ENCODE data around the gene ACAP2.

Gene ACAP2

DNA sequence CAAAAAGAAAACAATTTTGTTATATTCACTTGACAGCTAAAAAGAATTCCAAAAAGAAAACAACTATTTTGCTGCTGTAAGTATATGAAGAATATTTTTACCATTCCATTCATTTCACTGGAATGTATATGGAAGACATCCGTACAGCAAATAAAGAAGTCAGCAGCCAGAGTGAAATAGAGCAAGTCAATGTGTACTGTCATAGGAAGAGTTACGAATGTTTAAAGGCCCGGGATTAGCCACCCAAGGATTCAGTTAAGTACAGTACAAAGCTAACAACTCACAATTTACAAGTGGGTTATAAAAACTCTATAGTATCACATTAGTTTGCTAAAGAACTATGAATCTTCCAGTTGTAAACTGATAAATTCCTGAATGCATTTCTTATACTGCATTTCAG, 157.4 kb downstream of the ACAP2 start:
- no peak for DNase-seq (ENCODE audit: low read depth)

DNA sequence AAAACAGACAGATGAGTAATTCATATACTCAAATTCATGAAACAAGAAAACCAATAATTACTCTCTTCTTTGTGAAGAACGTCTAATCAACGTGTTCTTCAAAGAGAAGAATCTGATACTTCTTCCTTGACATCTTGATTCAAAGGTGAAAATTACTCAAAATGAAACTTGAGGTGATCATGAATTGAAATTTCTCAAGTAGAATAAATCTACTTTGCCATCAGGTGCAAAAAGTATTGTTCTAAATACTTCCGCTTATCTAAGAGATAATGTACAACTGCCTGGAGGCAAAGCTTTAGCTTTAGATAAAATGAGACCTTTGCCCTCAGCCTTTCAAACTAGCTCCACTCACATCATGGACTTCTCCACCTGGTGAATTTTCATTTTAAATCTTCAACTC, 158.0 kb downstream of the ACAP2 start:
- DNase-seq (ENCODE audit: low read depth) = no peak

DNA sequence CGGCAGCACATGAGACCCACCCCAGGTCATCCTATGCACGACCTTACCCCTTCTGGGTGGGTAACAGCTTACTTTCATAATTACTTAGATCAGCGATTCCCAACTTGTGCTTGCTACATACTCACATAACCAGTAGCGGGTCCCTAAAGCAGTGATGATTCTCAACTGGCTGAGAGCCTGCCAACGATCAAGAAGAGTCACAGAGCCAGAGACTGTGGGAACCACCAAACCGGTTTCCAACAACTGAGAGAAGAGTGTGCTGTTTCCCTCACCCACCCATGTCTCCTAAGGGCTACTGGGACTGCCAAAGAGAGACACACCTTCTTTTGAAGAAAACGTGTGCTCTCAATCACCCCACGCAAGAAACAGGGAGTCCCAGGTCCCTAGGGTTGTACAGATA, 159.9 kb downstream of the ACAP2 start:
- DNase-seq (ENCODE audit: low read depth) = no peak

DNA sequence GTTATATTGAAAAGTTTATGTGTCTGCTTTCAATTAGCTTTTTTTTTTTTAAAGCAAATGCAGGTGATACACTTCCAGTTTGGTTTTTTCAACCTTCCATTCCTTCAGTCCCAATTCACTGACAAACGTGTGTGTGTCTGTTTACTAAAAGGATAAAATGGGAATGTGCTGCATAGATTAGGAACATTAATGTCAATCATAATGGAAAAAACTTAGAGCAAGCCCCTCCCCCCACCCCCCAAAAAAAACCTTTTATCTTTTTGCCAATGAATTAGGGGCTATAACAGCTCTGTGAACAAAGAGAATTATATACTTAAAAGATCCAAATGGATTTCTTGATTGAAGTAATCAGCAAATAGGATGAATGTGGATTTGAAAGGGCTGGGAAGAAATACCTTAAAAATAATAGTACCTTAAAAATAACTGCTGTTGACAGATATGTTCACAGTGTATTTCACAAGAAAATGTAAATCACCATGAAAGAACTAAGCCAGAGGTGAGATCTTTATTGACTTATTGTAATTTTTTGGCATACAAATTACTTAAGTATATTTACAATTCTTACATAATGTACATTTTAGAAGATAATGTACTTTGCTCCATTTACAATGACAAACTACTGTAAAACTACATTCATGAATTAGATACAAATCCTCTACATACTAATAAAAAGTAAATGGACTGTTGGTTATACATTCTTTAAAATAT, 168.4 kb downstream of the ACAP2 start:
- DNase-seq (ENCODE audit: low read depth) = no peak

DNA sequence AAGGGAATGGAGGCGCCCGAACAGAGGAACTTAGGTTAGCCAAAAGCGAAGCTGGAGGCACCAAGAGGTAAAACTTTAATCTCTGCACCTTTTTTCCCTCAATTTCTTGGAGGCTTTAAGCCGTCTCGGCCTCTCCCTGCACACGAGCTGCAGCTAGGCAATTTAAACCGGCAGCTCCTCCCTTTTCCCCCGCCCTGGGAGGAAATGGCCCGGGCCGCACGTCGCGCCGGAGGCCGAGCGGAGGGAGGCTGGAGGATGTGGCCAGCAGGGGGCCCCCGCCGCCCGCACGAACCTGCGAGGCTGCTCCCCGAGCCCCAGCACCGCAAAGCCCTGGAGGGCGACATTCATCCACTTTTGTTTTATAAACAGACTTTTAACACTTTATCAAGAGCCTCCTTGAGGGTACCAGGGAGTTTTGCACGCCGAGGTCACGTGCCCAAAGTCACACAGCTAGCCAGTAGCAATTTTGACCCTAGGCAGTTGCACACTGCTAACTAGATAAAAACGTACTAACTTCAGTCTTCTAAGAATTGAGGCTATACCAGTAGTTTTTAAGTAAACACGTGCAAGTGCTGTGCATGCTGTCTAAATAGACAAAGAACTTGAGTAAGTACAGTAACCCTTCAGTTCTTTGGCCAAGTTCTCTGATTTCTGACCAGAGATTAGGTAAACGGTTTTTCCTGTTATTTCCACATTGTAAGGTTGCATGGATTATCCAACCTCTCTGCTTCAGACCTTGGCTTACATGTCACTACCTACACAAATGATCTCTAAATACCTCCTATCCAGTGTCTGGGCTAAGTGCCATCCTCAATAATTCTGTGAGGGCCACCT, 171.2 kb downstream of the ACAP2 start:
- DNase-seq (ENCODE audit: low read depth) = peak; percentile 67

DNA sequence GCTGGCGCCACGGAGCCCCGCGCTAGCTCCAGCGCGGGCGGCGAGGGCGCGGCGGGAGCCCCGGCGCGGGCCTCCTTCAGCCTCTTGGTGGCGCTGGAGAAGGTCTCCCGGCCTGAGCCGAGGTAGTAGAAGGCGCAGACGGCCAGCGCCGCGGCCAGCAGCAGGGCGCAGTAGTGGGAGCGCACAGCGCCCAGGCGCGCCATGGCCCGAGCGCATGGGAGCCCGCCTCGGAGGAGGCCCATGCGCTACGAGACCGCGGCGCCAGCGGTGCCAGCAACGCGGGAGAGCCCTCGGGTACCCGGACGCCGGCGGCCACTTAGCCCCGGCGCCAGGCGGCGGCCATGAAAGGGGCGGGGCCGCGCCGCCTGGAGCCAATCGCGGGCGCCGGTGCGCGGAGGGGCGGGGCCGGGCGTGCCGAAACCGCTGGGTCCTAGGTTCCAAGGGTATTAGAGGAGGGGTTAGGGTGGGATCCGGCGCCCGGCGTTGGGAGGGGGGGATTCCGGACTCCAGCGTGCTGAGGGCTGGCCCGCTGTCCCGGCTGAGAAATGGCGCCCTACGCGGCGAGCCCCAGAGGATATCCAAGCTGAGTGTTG, 171.9 kb downstream of the ACAP2 start, which contains the start of gene XXYLT1:
XXYLT1 (minus strand) TSS at position 343 of the 593 bp plus-strand sequence; CDS start at position 242, 101 bp downstream.
- peak; percentile 69 for DNase-seq (ENCODE audit: low read depth)

DNA sequence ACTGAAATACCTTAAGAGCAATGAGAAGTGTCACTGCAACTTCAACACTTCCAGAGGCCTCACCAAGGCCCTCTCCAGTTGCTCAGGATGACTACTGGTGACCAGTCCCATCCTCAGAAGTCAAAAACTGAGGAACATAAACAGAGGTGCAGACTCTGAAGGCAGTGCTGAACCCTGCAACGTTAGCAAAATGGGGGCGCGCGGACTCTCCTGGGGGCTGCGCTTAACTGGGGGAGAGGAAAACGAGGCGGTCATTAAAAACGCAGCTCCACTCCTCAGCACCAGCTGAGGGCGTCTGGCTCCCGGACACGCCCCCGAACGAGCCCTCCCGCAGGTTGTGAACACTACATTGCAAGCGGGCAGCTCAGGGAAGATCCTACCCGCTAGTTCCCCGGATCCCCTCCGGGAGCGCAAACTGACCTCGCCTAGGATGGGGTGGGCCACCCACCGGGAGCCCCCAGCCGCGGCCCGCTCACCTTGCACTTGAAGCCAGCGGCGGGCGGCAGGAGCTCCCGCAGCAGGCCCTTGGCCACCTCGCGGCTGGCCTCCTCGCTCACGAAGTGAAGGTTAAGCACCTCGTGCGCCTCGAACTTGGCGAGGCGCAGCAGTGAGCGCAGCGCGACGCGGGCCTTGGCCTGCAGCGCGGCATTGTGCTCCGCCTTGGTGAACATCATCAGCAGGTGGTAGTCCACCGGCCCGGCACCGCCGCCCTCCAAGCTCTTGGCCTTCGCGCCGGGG, 172.6 kb downstream of the ACAP2 start:
- no peak for DNase-seq (ENCODE audit: low read depth)

DNA sequence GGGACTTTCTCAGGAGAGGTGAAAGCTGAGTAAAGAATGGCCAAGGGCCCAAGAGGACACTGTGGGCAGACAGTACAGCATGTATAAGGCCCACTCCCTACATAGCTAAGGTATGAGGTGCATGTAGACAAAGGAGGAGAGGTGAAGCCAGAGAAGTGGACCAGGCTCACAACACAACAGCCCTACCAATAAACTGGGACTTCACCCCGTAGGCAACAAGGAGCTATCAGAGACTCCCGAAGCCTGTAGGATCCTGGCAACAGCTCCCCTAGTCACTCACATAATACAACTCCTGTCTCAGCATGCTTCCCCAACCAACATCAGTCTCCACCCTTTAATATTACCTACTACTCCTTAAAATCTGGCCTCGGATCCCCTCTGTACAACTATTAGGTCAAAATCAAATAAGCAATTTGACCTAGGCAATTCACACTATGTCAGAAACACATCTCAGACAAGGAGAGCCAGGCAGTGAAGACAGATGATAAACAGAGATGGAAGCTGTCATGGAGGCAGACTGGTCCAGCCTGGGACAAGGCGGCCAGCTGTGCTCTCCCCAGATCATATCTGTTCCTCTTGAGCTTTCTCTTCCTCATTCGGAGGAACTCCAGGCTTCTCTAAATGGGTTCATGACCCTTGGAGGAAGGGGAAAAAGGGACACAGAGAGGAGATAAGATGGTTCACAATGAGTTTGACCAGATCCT, 173.3 kb downstream of the ACAP2 start:
- DNase-seq (ENCODE audit: low read depth) = no peak

DNA sequence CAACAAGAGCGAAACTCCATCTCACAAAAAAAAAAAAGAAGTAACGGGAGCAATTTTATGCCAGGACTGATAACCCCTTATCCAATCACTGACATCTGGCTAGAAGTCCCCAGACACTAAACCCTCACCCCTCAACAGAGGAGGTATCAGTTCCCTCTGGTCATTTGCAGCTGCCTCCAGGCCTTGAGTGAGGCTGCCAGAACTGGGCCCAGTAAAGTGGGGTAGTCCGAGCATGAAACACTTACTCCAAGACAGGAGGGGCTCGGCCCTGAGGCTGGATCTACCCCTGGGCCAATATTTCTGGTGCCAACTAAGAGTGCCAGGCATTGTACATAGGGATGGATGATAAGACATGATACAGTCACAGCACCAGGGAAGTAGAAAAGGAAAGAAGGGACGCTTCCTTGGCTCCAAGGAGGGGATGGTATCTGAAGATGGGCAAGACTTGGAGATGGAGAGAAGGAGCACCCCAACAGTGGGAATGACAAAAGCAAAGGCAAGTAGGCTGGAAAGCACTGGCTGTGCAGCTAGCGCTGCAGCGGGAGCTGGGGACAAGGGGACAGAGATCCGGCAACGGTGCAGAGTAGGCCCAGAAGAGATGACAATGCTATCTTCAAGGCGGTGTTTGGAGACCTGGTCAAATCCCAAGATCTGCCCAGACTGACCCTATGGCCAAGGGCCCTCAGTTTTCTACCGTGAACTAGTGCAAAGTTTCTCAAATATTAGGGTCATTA, 174.1 kb downstream of the ACAP2 start:
- no peak for DNase-seq (ENCODE audit: low read depth)

DNA sequence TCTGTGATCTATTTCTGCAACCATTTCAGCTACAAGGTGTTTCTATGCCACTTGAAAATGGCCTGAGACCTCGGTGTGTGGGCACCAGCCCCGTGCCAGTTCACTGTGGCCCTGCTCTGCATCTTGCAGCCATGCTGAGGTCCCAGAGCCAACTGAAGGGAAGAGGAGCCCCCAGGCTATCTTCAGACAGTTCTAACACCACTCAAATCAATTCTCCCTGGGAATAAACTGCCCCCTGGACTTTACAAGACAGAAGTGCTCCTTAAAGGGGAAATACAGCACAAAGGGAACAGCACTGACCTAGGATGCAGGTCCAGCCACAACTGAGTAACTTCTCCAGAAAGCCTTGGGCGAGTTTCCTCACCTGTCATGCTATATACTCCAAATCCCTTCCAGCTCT, 175.7 kb downstream of the ACAP2 start:
- no peak for DNase-seq (ENCODE audit: low read depth)

DNA sequence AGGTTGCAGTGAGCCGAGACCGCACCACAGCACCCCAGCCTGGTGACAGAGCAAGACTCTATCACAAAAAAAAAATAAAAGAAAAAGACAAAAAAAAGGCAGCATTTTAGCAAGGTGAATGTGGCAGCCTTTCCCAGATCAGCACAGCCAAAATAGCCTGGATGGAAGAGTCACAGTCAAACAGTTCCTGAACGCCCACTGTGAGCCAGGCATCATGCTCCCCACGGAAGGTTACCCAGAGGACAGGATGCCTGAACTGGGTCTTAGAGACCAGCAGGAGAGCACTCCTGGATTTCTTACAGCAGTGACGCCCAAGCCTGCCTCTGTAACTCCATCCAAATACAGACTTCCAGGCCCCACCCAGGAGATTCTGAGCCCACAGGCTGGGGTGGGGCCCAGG, 176.4 kb downstream of the ACAP2 start:
- no peak for DNase-seq (ENCODE audit: low read depth)

DNA sequence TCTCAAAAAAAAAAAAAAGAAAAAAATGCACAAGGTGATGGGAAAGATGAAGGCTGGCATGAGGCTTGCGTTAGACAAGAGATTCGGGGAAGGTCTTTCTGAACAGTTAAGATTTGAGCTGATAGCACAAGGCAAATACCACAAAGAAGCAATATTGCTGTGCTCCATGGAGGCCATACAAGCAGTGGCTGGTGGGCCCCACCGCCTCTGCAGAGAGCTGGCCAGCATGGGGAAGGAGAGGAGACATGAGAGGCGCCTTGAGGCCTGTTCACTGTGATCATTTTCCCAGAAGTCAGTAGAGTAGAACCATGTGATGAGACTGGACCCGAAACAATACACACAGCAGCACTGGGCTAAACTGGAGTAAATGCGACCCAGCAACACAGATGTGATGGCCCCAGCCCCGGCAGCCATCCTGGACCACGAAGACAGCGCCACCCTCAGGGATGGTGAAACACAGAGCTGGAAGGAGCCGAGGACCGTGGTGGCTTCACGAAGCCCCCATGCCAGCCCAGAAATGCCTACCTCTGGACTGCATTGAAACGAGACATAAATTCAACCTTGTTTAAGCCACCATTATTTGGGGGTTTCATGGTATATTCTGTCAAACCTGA, 177.3 kb downstream of the ACAP2 start:
- DNase-seq (ENCODE audit: low read depth) = no peak

DNA sequence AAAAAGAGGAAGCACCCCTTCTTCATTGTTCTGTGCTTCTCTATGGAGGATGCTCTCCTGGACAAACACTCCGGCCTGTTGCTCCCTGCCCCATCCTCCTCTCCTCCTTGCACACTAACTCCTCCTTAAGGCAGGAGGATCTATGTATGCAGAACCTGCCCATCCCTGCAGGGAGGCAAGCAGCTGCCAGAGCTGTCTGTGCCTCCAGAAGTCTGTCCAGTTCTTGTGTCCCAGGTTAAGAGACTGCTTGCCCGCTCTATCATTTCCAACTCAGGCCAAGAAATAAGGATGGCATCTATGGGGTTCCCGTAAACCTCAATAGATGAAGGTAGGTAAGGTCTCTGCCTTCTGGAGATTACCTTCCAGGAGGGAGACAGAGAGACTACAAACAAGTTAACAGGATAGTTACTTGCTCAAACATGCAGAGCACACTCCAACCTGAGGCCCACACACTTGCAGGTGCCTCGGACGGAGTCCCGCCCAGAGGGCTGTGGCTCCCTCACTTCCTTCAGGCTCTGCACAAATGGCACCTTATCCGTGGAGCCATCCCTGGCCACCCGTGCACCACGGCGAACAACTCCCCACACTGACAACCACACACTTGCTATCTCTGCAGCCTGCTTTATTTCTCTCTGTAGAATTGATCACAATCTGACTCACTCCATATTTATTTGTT, 178.8 kb downstream of the ACAP2 start:
- no peak for DNase-seq (ENCODE audit: low read depth)

DNA sequence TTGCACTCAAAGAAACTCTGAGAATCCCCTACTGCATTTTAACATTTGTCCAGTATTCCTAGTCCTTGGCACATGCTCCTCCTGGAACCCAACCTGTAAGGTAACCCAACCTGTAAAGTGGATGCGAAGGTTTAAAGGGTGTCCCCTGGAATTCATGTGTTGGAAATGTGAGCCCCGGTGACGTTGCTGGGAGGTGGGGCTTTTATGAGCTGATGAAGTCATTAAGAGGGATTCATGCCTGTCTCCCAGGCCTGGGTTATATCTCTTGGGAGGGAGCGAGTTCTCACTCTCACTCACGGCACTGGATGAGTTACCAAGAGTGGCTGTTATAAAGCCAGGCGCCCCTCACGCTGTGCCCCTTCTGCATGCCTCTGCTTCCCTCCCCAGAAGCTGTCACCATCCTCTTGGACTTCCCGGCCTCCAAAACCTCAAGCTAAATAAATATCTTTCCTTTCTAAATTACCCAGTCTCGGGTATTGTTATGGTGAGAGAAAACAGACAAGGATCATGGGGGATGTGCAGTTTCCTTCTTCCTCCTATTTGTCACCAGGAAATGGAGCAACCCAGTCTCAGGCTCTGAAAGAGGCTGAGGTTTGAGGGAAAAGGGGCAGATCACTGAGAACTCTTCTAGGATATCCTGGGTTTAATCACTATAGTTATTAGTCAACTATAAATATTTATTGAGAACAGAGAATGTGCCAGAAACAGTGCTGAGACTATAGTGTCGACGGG, 179.5 kb downstream of the ACAP2 start:
- no peak for DNase-seq (ENCODE audit: low read depth)

DNA sequence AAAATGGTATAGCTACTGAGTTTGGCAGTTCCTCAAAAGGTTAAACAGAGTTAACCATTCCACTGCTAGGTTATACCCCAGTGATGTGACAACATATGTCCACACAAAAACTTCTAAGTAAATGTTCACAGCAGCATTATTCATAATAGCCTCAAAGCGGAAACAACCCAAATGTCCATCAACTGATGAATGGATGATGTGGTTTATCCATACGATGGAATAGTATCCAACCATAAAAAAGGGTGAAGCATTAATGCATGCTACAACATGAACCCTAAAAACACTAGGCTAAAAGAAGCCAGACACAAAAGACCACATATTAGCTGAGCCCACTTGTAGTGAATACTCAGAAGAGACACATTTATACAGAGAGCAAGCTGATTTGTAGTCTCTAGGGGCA, 180.9 kb downstream of the ACAP2 start:
- DNase-seq (ENCODE audit: low read depth) = no peak

DNA sequence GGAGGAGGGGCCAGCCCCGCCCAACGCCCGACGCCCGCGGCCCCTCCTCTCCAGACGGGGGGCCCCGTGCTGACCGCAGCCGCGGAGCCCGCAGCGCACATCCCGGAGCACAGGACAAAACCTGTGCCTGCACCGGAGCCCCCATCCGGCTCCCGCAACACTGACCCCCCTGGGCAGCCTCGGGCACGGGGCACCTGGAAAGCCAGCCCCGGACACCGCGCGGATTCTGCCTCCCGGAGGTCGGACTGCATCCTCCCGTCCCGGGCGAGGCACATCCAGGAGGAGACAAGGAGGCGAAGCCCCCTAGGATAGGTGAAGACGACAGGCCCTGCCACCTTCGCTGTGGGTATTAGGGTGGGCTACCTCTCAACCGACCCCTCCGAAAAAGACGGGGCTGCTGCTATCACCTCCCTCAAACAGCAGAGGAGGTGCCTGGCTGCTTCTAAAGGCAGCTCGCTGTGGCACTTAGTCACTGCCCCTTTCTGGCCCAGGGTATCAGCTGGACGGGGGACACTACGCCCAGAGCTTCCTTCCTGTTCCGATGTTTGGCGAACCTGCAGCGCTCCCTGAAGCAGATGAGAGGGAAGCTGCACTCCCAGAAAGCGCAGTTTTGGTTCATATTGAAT, 182.4 kb downstream of the ACAP2 start:
- DNase-seq (ENCODE audit: low read depth) = no peak

DNA sequence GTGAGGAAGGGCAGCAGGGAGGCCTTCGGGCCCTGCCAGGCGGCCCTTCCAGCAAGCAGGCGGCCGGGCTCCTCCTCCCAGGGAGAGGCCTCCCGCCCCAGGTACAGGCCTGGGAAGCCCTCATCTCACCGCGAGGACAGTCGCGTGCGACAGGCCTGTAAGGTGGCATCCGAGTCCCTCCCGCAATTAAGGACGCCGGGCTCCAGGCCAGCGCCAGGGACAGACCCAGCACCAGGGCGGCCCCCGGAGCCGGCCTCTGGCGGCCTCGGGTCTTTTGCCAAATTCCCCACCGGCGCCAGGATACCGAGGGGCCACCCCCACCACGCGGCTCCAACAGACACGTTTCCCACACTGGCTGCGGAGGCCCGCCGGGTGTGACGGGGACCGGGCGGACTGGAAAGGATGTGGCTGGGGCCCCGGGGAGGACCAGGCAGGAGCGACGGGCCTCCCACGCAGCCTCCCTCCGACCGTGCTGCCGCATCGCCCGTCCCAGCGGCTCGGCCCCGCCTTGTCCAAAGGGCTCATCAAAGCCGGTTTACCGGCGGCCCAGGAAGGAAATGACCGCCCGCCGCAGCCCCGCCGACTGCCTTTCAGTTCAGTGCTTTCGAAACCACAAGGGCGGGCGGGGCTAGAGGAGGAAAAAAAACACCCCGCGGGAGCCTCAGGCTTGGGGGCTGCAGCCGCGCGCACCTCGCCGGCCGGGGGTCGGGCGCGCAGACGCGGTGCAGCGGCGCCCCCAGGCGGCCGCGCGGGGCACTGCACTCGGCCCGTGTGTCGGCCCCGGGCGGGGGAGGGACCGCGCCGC, 183.1 kb downstream of the ACAP2 start:
- DNase-seq (ENCODE audit: low read depth) = peak; percentile 89

DNA sequence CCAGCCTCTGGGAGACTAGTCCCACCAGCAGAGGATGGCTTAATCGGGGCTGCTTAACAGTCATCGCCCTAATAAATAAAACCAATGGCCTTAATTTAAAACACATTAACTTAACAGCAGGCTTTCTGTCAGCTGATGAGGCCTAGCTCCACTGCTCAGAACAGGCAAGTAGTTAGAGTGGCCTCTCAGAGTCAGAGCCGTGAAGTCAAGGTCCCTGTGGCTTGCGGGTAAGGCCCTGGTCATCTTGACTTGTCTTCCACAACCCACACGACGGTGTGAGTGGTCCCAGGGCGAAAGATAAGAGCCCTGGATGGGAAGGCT, 183.7 kb downstream of the ACAP2 start:
- DNase-seq (ENCODE audit: low read depth) = peak; percentile 40

Measured in GM04504 (cell line).